Superior temporal gyrus (tissue), 1 donor: ENCODE results near the gene SKIL.
A peak's percentile ranks its signal among the peaks of the same experiment; 100 is the strongest.

Source experiments
- DNase-seq: peaks from one replicate; pipeline ENCODE4 v3.0.0-alpha.2; 2016; ENCODE audit errors: extremely low spot score

Gene SKIL

GRCh38 chr3:170350515-170351413 is 6.8 kb upstream of the SKIL start:
- no peak for DNase-seq

- DNase-seq, result no peak
Measured at GRCh38 chr3:170352936-170353335, 4.6 kb upstream of the SKIL start.

DNA sequence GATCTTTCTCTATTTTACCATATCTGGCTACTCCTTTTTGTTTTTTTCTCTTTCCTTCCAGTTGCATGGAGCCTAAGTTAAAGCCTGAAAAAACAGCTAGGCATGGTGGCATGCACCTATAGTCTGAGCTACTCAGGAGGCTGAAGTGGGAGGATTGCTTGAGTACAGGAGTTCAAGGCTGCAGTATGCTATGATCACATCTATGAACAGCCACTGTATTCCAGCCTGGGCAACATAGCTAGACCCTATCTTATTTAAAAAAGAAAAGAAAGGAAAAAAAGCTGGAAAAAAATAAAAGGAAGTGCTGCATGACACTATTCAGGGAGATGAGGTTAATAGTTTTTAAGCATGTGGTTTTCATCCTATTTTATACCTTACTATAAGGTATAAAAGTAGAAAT is 4.0 kb upstream of the SKIL start:
- no peak for DNase-seq

DNA sequence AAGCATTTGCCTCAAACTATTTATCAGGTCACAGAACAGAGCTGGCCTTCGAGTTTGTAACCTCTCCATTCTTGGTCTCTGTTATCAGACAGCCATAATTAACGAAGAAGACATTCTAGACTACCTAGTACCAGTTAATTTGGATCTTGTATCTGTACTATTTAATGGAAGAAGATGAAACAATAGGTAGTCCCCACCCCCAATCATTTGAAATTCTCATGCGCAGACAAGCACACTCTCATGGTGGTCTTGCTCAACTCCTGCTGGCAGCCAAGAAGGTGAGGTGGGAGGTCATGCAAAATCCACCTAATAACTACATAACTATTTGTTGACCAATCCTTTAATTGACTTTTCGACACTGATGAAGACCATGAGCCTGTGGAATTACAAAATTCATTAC is 2.8 kb upstream of the SKIL start:
- no peak for DNase-seq

GRCh38 chr3:170355738-170356595 is 1.5 kb upstream of the SKIL start:
- DNase-seq, result peak; percentile 77

GRCh38 chr3:170356596-170357175 is 829 bp upstream of the SKIL start:
- DNase-seq, result no peak

DNA sequence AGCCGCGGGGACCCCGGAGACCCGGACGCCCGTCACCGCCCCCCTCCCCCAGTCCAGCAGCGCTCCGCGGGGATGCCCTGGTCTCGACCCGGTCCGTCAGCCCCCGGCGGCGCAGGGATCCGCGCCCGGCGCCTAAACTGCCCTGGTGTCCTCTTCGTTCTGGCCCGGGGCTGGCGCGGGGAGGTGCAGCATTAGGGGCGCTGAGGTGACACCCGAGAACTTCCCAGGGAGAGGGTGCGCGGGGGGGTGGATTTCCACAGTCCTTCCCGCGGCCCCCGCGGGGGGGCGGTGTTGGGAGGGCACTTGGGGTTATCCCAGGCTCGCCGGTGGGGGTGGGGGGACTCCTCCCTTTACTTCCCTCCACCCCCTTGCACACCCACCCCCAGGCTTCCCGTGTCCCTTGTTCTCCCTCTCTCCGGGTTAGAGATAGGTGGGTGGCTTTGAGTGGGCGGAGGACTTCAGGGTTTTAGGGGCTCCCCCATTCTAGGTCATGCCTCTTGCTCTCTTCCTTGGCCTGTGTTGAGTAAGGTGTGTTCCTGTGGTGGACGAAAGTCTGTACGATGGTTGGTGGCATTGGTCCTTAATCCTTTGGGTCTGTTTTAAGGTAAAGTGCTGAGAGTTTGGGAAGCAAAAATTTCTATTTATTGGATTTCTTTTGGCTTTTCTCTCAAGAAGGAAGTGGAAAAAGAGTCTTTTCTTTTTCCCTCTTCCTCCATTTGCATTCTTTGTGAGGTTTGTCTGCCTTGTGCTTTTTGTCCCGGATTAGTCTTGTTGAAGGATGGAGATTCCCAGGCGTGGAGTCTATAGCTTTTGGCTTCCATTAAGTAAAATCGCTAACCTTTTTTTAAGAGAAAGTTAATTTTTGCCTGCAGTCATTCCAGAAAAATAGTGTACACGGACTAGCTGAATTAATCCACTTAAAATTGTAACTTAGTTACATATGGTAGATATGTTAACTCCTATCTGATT is 811 bp downstream of the SKIL start:
- peak; percentile 45 for DNase-seq

GRCh38 chr3:170359178-170359704 is 1.7 kb downstream of the SKIL start:
- no peak for DNase-seq

DNA sequence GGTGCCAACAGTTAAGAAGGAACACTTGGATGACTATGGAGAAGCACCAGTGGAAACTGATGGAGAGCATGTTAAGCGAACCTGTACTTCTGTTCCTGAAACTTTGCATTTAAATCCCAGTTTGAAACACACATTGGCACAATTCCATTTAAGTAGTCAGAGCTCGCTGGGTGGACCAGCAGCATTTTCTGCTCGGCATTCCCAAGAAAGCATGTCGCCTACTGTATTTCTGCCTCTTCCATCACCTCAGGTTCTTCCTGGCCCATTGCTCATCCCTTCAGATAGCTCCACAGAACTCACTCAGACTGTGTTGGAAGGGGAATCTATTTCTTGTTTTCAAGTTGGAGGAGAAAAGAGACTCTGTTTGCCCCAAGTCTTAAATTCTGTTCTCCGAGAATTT is 3.0 kb downstream of the SKIL start:
- no peak for DNase-seq

GRCh38 chr3:170360916-170361315 is 3.4 kb downstream of the SKIL start:
- DNase-seq, result no peak

DNA sequence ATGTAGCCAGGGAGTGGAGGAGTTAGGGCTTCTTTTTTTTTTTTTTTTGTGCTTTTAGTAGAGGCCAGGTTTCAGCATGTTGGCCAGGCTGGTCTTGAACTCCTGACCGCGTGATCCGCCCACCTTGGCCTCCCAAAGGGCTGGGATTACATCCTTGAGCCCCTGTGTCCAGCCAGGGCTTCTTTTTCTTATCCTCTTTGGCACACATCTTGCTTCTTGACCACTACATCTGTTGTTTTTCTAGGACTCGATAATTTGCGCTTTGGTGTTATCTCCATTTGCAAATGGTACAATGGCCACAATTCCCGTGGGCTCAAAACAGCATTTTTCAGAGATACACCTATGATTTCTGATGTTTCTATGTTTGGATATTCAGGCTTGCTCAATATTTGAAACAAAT is 4.2 kb downstream of the SKIL start:
- no peak for DNase-seq

DNA sequence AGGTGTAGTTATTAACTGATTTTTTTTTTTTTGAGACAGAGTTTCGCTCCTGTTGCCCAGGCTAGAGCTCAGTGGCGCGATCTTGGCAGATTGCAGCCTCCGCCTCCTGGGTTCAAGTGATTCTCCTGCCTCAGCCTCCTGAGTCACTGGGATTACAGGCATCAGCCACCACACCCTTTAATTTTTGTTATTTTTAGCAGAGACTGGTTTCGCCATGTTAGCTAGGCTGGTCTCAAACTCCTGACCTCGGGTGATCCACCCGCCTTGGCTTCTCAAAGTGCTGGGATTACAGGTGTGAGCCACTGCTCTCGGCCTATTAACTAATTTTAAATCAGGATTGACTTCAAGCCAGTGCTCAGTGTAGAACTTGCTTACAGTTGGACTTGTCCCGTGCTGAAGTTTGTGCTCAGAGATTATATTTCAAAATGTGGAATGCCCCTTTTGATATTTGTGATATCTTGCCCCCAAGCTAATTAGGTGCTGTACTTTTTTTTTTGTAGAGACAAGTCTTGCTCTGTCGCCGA is 6.0 kb downstream of the SKIL start:
- no peak for DNase-seq

DNA sequence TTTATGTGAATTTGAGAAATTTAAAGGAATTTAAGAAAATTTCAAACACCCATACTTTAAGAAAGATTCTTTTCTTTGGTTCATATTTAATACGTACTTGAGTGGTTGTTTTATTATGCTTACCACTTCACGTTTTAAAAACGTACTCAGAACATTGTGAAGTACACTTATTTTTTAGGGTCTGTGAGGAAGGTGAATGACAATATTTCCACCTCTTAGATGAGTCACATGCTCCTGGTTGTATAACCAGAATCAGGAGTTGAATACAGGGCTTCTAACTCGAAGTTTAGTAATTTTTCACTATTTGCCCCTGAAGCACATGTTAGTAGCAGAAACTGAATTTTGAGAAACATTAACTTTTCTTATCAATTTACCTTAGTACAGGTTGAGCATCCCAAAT is 7.5 kb downstream of the SKIL start:
- DNase-seq, result no peak

GRCh38 chr3:170367797-170368196 is 10.3 kb downstream of the SKIL start:
- no peak for DNase-seq

GRCh38 chr3:170368921-170369320 is 11.4 kb downstream of the SKIL start:
- peak; percentile 12 for DNase-seq

DNA sequence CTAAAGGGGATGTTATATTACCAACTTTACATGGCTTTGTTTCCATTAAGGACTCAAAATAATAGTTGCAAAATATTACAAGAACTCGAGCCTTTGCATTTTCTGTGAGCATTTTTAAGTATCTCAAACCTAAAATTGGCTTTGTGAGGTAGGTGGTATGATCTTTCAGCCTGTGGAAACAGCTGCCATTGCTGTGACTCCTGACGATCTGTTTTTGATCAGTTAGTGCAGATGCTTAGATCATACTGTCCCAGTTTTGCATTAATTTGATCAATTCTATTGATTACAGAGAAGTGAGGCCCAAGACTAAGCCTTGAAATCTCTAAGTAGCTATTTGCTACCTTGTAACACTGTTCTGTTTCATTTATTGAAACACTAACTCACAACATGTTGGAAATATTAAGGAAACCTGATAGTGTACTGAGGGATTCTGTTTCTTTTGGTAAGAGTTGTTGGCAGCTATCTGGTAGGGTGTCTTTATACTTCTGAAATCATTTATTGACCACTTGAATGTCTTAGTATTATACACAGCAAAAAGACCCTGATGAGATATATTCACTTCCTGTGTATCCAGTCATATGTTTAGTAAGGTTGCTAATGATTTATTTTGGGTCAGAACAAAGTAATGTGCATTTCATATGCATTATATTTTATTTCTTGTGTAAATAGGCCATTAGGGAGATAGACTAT is 14.8 kb downstream of the SKIL start:
- DNase-seq, result no peak

DNA sequence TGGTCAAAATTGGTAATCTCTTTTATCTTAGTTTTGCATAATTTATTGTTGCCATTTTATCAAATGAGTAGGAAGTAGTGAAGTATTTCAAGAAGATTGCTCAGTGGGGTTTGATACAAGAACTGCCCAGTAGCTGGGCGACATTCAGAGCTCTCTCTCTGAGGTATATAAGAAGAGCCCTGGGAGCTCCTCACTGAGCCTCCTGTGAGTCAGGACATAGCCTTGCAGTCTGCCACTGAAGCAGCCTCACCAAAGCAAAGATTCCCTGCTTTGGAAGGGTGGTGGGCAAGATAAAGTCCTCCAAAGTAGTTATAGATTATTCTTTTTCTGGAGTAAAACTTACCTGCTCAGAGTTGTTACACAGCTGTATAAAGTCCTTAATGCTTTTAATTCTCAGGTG is 26.1 kb downstream of the SKIL start:
- no peak for DNase-seq

DNA sequence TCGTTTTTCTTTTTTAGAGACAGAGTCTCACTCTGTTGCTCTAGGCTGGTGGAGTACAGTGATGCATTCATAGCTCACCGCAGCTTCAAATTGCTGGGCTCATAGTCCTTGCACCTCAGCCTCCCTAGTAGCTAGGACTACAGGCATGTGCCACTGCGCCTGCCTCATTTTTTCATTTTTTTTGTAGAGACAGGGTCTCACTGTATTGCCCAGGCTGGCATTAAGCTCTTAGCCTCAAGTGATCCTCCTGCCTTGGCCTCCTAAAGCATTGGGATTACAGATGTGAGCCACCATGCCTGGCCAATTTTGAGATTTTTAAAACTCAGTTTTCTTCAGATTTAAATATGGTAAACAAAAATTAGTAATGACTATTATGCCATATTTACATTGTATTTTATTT is 29.0 kb downstream of the SKIL start:
- DNase-seq, result no peak

GRCh38 chr3:170387950-170388349 is 30.4 kb downstream of the SKIL start:
- DNase-seq, result no peak

- DNase-seq, result peak; percentile 10
Measured at GRCh38 chr3:170391108-170391507, 33.6 kb downstream of the SKIL start.
